Activated CD4-positive, alpha-beta memory T cell treated with anti-CD3 and anti-CD28 coated beads for 36 hours (primary cell): Measurements from ENCODE around the gene LRRC3. TPM values are rescaled to one million over a fixed set of nuclear protein-coding genes. Genes with fewer than 3 reads are reported as not detected.

Source experiments
- CTCF ChIA-PET: fragments of 350-600 bp; sonication (Branson Sonifier 250); formaldehyde crosslinking; loops from one replicate; lab custom pipeline; 2021; ENCODE audit warnings: antibody characterized with exemption, inconsistent platforms; lab: Charles Lee
- POLR2A ChIA-PET: fragments of 350-600 bp; sonication (Branson Sonifier 250); formaldehyde crosslinking; loops from one replicate; lab custom pipeline; 2021; ENCODE audit warnings: antibody characterized with exemption; lab: Charles Lee
- DNase-seq: peaks from one replicate; pipeline ENCODE4 v3.0.0-alpha.2; 2020
- H3K27ac Mint-ChIP-seq: one replicate; pipeline ENCODE4 v1.8.0; 2021; ENCODE audit warnings: mixed read lengths
- H3K27me3 Mint-ChIP-seq: one replicate; pipeline ENCODE4 v1.8.0; 2021; ENCODE audit warnings: mixed read lengths
- H3K36me3 Mint-ChIP-seq: one replicate; pipeline ENCODE4 v1.8.0; 2021; ENCODE audit warnings: mixed read lengths
- H3K4me1 Mint-ChIP-seq: one replicate; pipeline ENCODE4 v1.8.0; 2021; ENCODE audit warnings: low read depth, mixed read lengths
- H3K4me3 Mint-ChIP-seq: one replicate; pipeline ENCODE4 v1.8.0; 2021; ENCODE audit warnings: mild to moderate bottlenecking, mixed read lengths
- H3K9me3 Mint-ChIP-seq: one replicate; pipeline ENCODE4 v1.8.0; 2021; ENCODE audit warnings: mixed read lengths
- intact Hi-C: fragments of 100-400 bp; cut with micrococcal nuclease; formaldehyde crosslinking; loops from one replicate; pipeline ENCODE4 v1.15.1; 2023
- total RNA-seq, 2 experiments: library from RNA; stranded (reverse); gene quantifications; one replicate each; pipeline ENCODE4 v1.2.3, GENCODE V29; 2021

The LRRC3 gene
- total RNA-seq, 2 experiments from 2014 or later: 2.6 to 2.8 TPM

DNA sequence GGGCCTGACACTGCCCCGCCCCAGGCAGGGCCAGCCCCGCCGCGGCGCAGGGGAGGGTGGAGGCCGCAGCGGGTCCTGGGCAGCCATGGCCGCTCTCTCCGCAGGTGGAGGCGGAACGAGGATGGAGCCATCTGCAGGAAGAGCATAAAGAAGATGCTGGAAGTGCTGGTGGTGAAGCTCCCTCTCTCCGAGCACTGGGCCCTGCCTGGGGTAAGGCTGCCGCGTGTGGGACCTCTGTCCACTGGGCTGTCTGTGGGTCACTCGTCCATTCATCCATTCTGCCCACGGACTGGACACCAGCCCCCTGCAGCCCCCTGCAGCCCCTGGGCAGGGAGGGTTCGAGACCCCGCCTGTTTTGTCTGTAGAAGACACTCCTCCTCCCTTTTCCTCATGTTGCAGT is 18.4 kb upstream of the LRRC3 start:
- ChIA-PET POLR2A (no interaction called here), CTCF (no interaction called here)
- no peak overlapping the region for H3K27ac Mint-ChIP-seq
- intact Hi-C loops: no loop called here
- no peaks in the 10 kb centered on the region for H3K27me3 Mint-ChIP-seq
- no peak for DNase-seq
- no peak overlapping the region for H3K4me3 Mint-ChIP-seq
- no peaks in the 10 kb centered on the region for H3K36me3 Mint-ChIP-seq
- peaks cover 2% of the 10 kb centered on the region for H3K9me3 Mint-ChIP-seq
- no peaks in the 10 kb centered on the region for H3K4me1 Mint-ChIP-seq

DNA sequence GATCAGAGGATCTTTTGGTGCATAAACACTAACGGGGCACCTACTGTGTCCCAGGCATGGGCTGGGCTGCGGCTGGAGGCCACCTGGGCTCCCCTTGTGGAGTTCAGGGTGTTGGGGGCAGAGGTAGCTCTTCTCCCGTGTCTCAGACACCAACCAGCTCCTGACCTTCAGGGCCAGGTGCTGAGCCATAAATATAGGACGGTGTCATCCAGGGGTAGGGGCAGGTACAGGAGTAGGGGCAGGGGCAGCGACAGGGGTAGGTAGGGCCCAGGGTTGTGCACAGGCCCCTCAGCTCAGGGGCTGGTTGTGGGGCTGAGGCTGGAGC is 18.0 kb upstream of the LRRC3 start:
- Mint-ChIP-seq H3K27me3 (no peaks in the 10 kb centered on the region), H3K36me3 (no peaks in the 10 kb centered on the region), H3K27ac (no peak overlapping the region), H3K4me3 (no peak overlapping the region), H3K9me3 (no peaks in the 10 kb centered on the region), H3K4me1 (no peaks in the 10 kb centered on the region)
- intact Hi-C loops: no loop called here
- DNase-seq: no peak
- POLR2A ChIA-PET: no interaction called here
- CTCF ChIA-PET: no interaction called here

DNA sequence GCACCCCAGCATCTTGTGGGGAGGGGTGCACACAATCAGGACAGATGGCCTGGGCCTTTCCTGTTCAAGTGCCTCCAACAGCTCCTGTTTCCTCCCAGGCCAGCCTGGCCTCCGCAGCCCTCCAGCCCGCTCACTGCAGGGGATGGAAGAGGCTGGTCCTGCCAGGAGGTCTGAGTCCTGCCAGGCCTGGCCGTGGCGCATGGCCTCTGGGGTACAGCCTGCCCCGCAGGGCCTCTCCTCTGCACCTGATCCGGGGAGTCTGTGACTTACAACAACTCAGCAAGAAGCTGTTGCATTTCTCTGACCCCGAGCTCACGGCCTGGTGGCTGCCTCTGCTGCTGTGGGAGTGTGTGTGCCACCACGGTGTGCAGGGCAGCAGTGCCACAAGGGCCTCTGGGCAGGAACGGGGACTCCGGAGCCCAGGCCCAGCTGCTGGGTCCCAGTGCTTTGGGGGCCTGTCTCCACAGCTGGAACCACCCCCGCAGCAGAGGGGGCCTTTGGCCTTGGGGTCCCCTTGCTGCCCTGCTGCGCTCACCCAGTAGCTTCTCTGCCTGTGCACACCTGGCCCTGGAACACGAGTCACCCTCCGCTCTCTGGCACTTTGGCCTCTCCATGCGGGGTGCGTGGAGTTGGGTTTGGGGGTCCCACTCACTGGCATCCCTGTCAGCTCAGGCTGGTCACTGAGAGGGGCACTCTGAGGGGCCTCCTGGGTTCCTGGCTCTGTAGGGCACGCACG is 17.4 kb upstream of the LRRC3 start:
- intact Hi-C loops: no loop called here
- Mint-ChIP-seq H3K4me3 (no peak overlapping the region), H3K4me1 (no peaks in the 10 kb centered on the region), H3K36me3 (no peaks in the 10 kb centered on the region), H3K27me3 (no peaks in the 10 kb centered on the region), H3K27ac (no peak overlapping the region), H3K9me3 (no peaks in the 10 kb centered on the region)
- ChIA-PET POLR2A (no interaction called here), CTCF (no interaction called here)
- no peak for DNase-seq

DNA sequence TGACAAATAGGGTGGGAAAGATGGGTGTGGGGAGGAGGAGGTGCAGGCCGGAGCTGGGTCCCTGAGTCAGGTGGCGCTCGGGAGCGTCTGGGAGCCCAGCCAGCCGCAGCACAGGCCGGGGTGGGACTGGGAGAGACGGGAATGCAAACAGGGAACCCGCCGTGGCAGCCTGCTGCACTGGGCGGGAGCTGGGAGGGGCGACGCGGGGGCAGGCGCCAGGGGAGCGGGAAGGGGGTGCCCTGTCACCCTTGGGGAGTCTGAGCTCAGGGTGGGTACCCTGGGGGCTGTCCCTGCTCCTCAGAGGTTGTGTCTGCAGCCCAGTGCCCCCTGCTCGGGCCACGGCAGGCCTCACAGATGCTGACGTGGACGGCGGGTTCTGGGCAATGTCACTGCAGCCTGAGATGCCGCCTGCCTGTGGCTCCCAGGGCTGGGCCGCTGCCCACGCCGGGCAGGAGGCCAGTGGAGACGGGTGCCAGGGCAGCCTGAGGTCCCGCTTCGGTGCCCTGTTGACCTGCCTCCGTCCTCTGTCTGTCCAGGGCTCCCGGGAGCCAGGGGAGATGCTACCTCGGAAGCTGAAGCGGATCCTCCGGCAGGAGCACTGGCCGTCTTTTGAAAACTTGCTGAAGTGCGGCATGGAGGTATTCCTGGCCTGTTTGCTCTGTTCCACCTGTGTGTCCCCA is 16.6 kb upstream of the LRRC3 start:
- intact Hi-C loops: no loop called here
- Mint-ChIP-seq H3K27me3 (no peaks in the 10 kb centered on the region), H3K27ac (no peak overlapping the region), H3K4me1 (no peaks in the 10 kb centered on the region), H3K9me3 (no peaks in the 10 kb centered on the region), H3K36me3 (no peaks in the 10 kb centered on the region), H3K4me3 (no peak overlapping the region)
- no peak for DNase-seq
- ChIA-PET POLR2A (no interaction called here), CTCF (no interaction called here)

DNA sequence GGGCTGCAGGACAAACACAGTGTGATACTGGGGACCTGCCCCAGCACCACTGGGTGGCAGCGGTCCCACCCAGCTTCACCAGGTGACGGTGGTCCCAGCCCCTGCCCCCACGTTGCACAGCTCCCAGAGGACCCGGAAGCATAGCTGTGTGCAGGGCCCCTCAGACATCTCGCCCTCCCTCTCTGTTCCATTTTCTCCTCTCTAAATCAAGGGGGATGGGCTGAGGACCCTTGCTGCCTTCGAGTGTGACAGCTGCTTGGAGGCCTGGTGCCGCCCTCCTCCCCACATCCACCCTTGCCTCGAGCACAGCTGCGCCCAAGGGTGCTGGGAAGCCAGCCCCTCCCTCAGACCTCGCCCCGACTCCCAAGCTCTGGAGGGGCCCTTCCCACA is 16.1 kb upstream of the LRRC3 start:
- H3K27ac Mint-ChIP-seq: no peak overlapping the region

DNA sequence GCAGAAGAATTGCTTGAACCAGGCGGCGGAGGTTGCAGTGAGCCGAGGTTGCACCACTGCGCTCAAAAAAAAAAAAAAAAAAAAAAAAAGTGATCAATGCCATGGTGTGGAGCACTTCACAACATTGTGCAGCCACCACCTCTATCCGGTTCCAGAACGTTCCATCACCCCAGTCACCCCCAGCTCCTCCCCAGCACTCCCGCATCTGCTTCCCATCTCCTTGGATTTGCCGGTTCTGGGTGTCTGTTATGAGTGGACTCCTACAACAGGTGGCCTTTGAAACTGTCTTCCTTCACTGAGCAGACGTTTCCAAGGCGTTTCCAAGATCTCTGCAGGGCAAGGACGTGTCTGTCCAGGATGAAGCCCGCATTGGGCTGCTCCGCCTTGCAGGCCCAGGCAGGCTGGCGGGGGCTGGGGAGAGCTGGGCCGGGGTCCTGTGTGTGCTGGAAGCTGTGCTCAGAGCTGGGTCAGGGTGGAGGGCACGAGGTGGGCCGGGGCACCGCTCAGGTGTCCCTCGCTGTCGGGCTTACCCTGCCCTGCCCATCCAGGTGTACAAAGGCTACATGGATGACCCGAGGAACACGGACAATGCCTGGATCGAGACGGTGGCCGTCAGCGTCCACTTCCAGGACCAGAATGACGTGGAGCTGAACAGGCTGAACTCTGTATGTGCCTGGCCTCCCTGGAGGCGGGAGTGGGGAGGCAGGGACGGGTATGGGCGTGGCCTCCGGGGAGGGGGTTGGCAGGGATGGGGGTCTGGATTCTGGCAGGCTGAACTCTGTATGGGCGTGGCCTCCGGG is 14.9 kb upstream of the LRRC3 start:
- Mint-ChIP-seq H3K27me3 (peaks cover 3% of the 10 kb centered on the region), H3K4me3 (no peak overlapping the region), H3K27ac (no peak overlapping the region), H3K36me3 (no peaks in the 10 kb centered on the region), H3K4me1 (no peaks in the 10 kb centered on the region), H3K9me3 (no peaks in the 10 kb centered on the region)
- intact Hi-C loops: no loop called here
- no peak for DNase-seq
- CTCF ChIA-PET: no interaction called here
- POLR2A ChIA-PET: no interaction called here

More for the DNA sequence above, 16.1 kb upstream of the LRRC3 start:
- Mint-ChIP-seq H3K27me3 (no peaks in the 10 kb centered on the region), H3K4me1 (no peaks in the 10 kb centered on the region), H3K9me3 (no peaks in the 10 kb centered on the region), H3K36me3 (no peaks in the 10 kb centered on the region), H3K4me3 (no peak overlapping the region)
- intact Hi-C loops: no loop called here
- no peak for DNase-seq
- CTCF ChIA-PET: no interaction called here
- POLR2A ChIA-PET: no interaction called here

DNA sequence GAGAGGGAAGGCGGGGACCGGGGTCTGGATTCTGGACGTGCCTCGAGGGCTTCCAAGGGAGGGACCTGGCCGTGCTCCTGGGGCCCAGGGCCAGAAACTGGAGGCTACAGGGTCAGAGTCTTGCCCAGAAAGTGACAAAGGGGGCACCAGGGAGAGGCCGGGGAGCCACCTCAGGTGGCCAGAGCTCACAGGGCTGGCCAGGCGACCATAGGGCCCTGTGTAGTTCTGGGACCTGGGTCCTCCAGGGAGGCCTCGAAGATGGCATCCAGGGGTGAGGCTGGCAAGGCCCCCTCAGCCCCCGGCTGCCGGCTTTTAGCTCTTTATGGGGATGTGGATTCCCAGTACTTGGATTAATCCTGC is 14.3 kb upstream of the LRRC3 start:
- intact Hi-C loops: no loop called here
- CTCF ChIA-PET: no interaction called here
- no peak for DNase-seq
- no peaks in the 10 kb centered on the region for H3K4me1 Mint-ChIP-seq
- no peak overlapping the region for H3K4me3 Mint-ChIP-seq
- H3K9me3 Mint-ChIP-seq: no peaks in the 10 kb centered on the region
- POLR2A ChIA-PET: no interaction called here
- peaks cover 4% of the 10 kb centered on the region for H3K27me3 Mint-ChIP-seq
- no peaks in the 10 kb centered on the region for H3K36me3 Mint-ChIP-seq
- no peak overlapping the region for H3K27ac Mint-ChIP-seq

DNA sequence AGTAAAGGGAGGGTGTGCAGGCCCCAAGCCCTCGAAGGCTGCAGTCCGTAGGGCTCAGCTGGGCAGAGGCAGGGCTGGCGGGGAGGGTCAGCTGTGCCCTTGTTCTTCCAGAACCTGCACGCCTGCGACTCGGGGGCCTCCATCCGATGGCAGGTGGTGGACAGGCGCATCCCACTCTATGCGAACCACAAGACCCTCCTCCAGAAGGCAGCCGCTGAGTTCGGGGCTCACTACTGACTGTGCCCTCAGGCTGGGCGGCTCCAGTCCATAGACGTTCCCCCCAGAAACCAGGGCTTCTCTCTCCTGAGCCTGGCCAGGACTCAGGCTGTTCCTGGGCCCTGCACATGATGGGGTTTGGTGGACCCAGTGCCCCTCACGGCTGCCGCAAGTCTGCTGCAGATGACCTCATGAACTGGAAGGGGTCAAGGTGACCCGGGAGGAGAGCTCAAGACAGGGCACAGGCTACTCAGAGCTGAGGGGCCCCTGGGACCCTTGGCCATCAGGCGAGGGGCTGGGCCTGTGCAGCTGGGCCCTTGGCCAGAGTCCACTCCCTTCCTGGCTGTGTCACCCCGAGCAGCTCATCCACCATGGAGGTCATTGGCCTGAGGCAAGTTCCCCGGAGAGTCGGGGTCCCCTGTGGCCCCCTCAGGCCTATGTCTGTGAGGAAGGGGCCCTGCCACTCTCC is 13.6 kb upstream of the LRRC3 start:
- ChIA-PET CTCF (interaction anchor here (0.6 kb wide), 1 partner anchor 9 kb away, joined by 3 read pairs; no protein-coding TSS in a partner anchor), POLR2A (no interaction called here)
- Mint-ChIP-seq H3K27ac (no peak overlapping the region), H3K27me3 (peaks cover 4% of the 10 kb centered on the region), H3K4me1 (no peaks in the 10 kb centered on the region), H3K4me3 (no peak overlapping the region), H3K36me3 (no peaks in the 10 kb centered on the region), H3K9me3 (no peaks in the 10 kb centered on the region)
- no peak for DNase-seq
- intact Hi-C loops: no loop called here

DNA sequence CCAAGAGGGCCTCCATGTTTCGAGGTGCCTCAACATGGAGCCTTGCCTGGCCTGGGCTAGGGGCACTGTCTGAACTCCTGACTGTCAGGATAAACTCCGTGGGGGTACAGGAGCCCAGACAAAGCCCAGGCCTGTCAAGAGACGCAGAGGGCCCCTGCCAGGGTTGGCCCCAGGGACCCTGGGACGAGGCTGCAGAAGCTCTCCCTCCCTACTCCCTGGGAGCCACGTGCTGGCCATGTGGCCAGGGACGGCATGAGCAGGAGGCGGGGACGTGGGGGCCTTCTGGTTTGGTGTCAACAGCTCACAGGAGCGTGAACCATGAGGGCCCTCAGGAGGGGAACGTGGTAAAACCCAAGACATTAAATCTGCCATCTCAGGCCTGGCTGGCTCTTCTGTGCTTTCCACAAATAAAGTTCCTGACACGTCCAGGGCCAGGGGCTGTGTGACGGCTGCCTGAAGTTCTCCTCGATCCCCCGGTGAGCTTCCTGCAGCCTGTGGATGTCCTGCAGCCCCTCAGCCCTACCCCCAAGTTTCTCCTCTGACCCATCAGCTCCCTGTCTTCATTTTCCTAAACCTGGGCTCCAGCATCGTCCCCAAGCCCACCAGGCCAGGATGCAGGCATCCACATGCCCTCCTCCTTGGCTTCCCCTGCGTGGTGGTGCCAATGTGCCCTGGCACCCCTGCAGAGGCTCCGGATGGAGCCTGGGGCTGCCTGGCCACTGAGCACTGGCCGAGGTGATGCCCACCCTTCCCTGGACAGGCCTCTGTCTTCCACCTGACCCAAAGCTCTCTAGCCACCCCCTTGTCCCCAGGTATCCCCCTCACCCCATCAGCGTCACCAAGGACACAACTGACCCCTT is 12.8 kb upstream of the LRRC3 start:
- intact Hi-C loops: no loop called here
- Mint-ChIP-seq H3K27ac (no peak overlapping the region), H3K4me3 (no peak overlapping the region), H3K27me3 (peaks cover 6% of the 10 kb centered on the region), H3K4me1 (no peaks in the 10 kb centered on the region), H3K36me3 (no peaks in the 10 kb centered on the region), H3K9me3 (no peaks in the 10 kb centered on the region)
- DNase-seq: no peak
- ChIA-PET POLR2A (no interaction called here), CTCF (interaction anchor here (0.6 kb wide), 1 partner anchor 10 kb away, joined by 3 read pairs; no protein-coding TSS in a partner anchor)

DNA sequence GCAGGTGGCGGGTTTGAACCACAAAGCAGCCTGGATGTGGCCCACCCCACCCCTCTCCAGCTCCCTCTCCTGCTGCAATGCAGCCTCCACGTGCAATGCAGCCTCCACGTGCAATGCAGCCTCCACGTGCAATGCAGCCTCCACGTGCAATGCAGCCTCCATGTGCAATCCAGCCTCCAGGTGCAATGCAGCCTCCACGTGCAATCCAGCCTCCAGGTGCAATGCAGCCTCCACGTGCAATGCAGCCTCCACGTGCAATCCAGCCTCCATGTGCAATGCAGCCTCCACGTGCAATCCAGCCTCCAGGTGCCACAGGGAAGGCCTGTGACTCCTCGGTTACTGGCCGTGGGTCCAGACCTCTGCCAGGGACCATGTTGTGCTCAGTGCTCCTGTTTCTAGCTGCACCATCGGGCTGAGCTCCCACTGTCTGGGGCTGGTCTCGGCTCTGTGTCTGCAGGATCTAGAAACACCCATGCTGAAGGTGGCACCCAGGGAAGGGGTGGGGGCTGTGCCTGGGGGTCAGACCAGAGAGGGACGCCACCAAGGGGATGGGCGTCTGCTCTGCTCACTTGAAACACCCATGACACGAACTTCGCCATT is 11.9 kb upstream of the LRRC3 start:
- intact Hi-C loops: no loop called here
- no peaks in the 10 kb centered on the region for H3K4me1 Mint-ChIP-seq
- H3K27me3 Mint-ChIP-seq: peaks cover 6% of the 10 kb centered on the region
- ChIA-PET POLR2A (no interaction called here), CTCF (no interaction called here)
- no peak for DNase-seq
- no peaks in the 10 kb centered on the region for H3K36me3 Mint-ChIP-seq
- H3K9me3 Mint-ChIP-seq: no peaks in the 10 kb centered on the region
- H3K4me3 Mint-ChIP-seq: no peak overlapping the region
- H3K27ac Mint-ChIP-seq: no peak overlapping the region

DNA sequence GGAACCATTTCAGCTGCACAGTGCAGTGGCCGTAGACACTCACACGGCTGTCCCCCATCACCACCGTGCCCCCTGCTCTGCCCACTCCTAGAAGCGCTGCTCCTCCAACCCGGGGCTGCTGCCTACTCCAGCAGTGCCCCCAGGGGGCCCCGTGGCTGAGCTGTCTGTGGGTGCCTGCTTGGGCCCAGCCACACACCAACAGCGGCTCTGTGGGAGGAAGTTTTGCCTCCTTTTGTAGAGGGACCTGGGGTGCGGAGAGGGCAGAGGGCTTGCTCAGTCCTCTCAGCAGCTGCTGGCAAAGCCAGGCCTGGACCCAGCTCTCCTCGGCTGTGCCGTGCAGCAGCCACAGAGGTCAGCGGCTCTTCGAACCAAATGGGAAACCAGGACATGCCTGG is 11.4 kb upstream of the LRRC3 start:
- H3K27ac Mint-ChIP-seq: no peak overlapping the region
- no peak for DNase-seq

More for the DNA sequence above, 11.4 kb upstream of the LRRC3 start:
- Mint-ChIP-seq H3K4me3 (no peak overlapping the region), H3K4me1 (no peaks in the 10 kb centered on the region), H3K27me3 (peaks cover 6% of the 10 kb centered on the region), H3K36me3 (no peaks in the 10 kb centered on the region), H3K9me3 (no peaks in the 10 kb centered on the region)
- intact Hi-C loops: no loop called here
- POLR2A ChIA-PET: no interaction called here
- CTCF ChIA-PET: no interaction called here
